NCI-H460 (cell line): Measurements from ENCODE around the gene PPDPF. TPM values are rescaled to one million over a fixed set of nuclear protein-coding genes. Genes with fewer than 3 reads are reported as not detected.
"Not testable (repeated sequence)": the region's sequence is repeated elsewhere in the genome, so short reads cannot be mapped to it uniquely, and the experiment has no call there.

Source experiments
- DNase-seq: peaks from one replicate; pipeline ENCODE4 v3.0.0-alpha.2; 2016; ENCODE audit warnings: low read depth; ENCODE audit errors: extremely low read depth
- total RNA-seq: library from RNA; depleted of rRNA; stranded (reverse); fragments of >200 nt; shearing (Covaris generic); gene quantifications from 2 replicates; pipeline ENCODE4 v1.2.3, GENCODE V29; 2014

The PPDPF gene
- total RNA-seq, 1 experiment from 2014 or later: 44.7 TPM

DNA sequence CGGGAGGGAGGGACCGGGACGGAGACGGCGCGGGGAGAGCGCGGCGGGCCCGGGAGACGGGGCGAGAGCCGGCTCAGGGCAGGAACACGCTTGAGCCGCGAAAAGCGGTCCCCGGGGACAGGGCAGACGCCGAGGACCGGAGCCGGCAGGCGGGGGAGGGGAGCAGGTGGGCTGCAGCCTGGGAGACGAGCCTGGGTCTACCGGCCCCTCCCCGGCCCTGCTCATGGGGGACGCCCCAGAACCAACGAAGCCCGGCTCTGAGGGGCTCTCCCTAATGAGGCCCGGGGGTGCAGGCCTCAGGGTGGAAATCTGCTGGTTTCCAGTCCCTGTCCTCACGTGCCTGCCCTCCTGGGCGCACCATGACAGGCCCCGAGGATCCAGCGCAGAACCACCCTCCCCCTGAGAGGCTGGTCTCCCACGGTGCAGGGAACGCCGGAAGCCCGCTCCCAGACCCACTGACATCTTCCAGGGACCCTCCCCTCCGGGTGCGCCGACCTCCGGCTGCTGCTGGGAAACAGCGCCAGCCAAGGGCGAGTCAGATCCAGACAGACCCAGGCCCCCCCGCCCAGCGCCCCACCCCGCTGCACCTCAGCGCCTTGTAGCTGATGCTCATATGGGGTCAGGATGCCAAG is 21.1 kb upstream of the PPDPF start:
- no peak for DNase-seq

DNA sequence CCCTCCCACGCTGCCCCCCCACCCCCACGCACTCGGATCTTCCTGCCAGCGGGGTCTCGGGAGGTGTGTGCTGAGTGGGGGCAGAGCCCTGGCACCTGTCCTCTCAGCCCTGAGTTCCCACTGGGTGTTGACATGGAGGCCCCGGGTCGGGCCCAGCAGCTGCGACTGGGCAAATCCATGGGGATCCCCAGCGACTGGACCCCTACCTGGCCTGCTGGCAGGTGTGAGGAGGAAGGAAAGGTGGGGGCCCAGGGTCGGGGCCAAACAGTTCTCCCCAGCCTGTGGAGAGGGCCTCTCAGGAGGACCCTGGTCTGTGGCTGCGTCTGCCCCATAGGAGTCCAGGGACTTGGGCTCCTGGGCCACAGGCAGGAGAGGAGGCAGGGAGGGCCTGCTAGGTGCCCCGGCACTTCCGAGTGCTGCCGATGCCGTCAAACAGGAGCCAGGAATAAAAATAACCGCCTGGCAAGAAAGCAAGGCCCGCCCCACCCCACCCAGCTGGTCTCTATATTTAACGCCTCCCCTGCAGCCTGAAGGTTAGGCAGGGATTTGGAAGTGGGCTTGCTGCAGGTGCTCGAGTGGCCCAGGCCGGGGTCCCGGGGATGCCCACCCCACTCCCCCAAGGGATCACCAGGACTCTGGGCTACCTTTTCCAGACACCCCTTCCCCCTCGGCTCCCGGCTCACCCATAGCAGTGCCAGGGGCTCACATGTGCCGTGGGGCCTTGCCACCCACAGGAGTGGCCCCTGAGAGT is 20.2 kb upstream of the PPDPF start:
- DNase-seq: no peak

DNA sequence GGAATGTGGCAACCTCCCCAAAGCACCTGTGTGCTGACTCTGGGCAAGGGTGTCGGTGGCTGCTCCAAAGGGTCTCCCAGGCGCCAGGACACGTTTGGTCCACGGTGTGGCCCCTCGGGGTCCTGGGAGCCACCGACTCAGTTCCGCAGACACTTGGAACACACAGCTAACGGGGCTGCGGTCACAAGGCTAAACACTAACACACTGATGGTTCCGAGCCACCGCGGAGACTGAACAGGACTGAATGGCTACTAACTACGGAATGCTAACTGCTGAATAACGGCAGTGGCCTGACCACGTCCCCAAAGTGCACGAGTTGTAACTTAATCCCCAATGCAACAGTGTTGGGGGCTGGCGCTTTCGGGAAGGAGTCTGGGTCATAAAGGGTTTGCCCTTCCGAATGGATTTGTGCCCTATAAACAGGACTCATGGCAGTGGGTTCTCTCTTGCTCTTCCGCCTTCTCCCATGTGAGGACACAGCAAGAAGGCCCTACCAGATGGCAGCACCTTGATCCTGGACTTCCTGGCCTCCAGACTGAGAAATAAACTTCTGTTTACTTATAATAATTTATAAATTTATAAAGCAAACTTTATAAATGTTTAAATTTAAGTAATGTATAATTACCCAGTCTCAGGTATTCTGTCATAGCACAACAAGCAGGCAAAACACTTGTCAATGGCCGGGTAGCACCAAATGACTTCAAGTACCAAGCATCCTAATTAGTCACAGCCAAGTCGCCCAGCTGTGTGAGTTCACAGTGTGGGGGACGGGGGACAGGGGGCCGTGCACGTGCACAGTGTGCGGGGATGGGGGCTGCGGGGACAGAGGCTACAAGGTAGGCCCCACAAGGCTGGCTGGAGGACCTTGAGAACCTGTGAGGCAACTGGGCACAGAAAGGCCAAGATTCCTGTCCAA is 19.4 kb upstream of the PPDPF start:
- DNase-seq: no peak

GRCh38 chr20:63501818-63502670 is 18.5 kb upstream of the PPDPF start:
- DNase-seq: no peak

DNA sequence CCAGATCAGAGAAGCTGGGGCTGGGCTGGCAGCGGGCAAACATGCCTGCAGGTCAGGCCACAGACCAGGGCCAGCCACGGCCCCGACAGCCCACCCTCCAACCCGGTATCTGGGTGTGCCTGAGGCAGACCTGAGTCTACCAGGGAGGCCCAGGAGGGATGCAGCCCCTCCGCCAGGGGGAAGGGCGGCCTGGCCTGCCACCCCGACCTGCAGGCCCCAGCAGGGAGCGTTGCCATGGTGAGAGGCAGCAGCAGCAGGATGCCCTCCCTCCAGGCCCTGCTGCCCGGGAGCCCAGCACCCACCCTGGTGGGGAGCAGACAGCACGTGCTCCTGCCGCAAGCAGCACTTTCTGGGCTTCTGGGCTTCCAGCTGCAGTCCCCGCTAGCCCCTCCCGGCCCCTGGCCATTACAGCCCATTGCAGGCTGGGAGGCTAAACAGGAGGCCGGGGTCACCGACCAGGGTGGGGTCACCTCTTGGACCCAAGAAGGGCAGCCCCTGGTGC is 17.8 kb upstream of the PPDPF start:
- DNase-seq: no peak

- DNase-seq: no peak
Measured at GRCh38 chr20:63503524-63503923, 17.0 kb upstream of the PPDPF start.

- no peak for DNase-seq
Measured at GRCh38 chr20:63504642-63505041, 15.9 kb upstream of the PPDPF start.

DNA sequence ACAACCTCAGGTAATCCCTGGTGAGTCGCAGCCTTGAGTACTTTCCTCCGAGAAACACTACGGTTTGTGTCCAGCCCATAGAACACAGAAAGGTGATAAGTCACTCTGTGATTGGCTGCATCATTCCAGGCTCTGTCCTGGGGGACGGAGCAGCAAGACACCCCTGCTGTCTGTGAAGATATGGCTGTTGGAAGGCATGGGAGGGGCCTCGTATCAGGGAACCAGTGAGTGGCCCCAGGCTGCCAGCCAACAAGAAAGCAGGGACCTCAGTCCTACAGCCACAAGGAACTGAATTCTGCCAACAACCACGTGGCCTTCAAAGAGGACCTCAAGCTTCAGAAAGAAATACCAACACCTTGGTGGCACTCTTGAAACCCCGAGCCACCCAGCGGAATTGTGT is 15.3 kb upstream of the PPDPF start:
- no peak for DNase-seq

DNA sequence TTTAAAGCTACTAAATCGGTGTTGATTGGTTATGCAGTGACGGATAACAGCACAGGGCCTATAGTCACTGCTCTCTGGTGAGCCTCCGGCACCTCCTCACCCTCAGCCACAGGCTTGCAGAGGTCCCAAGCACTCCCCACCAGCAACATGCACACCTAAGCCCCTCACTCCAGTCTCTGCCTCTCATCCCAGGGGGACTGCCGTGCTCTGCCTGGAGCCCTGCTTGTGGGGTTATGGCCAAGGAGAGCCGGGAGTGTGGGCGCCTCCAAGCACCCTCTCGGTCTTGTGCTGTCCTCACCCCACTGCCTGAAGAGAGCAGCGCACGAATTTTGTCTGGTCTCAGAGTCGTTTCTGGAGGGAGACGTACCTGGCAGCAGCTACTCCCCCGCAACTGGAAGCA is 14.8 kb upstream of the PPDPF start:
- DNase-seq: no peak

DNA sequence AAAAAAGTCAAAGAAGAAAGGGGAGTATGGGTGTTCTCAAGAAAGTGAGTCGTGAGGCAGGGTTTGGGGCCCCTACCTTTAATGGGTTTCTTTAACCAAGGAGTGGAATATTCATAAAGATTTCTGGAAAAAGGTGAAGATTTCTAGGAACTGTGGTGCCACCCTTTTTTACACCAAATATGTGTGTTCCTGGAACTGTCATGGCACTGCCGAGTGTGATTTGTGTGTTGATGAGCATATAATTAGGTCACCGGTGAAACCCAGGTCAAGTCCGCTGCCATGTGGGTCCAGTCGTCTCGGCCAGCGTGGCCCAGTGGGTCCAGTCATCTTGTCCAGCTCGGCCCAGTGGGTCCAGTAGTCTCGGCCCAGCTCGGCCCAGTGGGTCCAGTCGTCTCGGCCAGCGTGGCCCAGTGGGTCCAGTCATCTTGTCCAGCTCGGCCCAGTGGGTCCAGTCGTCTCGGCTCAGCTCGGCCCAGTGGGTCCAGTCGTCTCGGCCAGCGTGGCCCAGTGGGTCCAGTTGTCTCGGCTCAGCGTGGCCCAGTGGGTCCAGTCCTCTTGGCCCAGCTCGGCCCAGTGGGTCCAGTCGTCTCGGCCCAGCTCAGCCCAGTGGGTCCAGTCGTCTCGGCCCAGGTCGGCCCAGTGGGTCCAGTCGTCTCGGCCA is 13.4 kb upstream of the PPDPF start:
- no peak for DNase-seq

- no peak for DNase-seq
Measured at GRCh38 chr20:63508072-63508768, 12.3 kb upstream of the PPDPF start.

- DNase-seq: no peak
Measured at GRCh38 chr20:63509088-63509564, 11.4 kb upstream of the PPDPF start.

- no peak for DNase-seq
Measured at GRCh38 chr20:63513207-63513606, 7.4 kb upstream of the PPDPF start.

GRCh38 chr20:63514520-63514919 is 6.0 kb upstream of the PPDPF start:
- not testable (repeated sequence) for DNase-seq

- DNase-seq: no peak
Measured at GRCh38 chr20:63517376-63518309, 2.9 kb upstream of the PPDPF start.

GRCh38 chr20:63518351-63518861 is 2.2 kb upstream of the PPDPF start:
- DNase-seq: no peak

GRCh38 chr20:63518946-63519667 is 1.5 kb upstream of the PPDPF start:
- DNase-seq: no peak
